Colonic mucosa (tissue), 4 donors: ENCODE data around the gene RAB39B. TPM values are rescaled to one million over a fixed set of nuclear protein-coding genes. Genes with fewer than 3 reads are reported as not detected.
"Not testable (repeated sequence)": the region's sequence is repeated elsewhere in the genome, so short reads cannot be mapped to it uniquely, and the experiment has no call there.

Source experiments
- DNase-seq: peaks from one replicate; pipeline ENCODE4 v3.0.0-alpha.2; 2020
- H3K27ac ChIP-seq: fragments of 200-600 bp; one replicate; pipeline ENCODE4 v1.8.0; 2021
- H3K27me3 ChIP-seq: fragments of 200-600 bp; one replicate; pipeline ENCODE4 v1.8.0; 2021
- H3K36me3 ChIP-seq: fragments of 200-600 bp; one replicate; pipeline ENCODE4 v1.8.0; 2021
- H3K4me1 ChIP-seq: fragments of 200-600 bp; one replicate; pipeline ENCODE4 v1.8.0; 2021; ENCODE audit warnings: mild to moderate bottlenecking
- H3K4me3 ChIP-seq: fragments of 200-600 bp; one replicate; pipeline ENCODE4 v1.8.0; 2021
- H3K9ac ChIP-seq, 2 donors: one replicate each; pipeline ENCODE4 v1.7.0; 2013; ENCODE audit warnings: control low read depth in 2 of 2, low read depth in 2 of 2, low read length in 2 of 2
- H3K9me3 ChIP-seq: fragments of 200-600 bp; one replicate; pipeline ENCODE4 v1.8.0; 2021
- CTCF ChIP-seq: fragments of 200-600 bp; IDR thresholded peaks from one replicate; pipeline ENCODE4 v1.8.0; 2022; ENCODE audit warnings: antibody characterized with exemption, mild to moderate bottlenecking
- intact Hi-C: fragments of 100-400 bp; cut with DNase I; formaldehyde crosslinking; loops from one replicate; pipeline ENCODE4 v1.14.1; 2022
- total RNA-seq, 2 donors: library from RNA; stranded (reverse); fragmentation: NEBNext Ultra II Directional in 1 of 2; extraction: Animal tissue kit (Norgen Biotek cat#: 25700) in 1 of 2; gene quantifications; one replicate each; pipeline ENCODE4 v1.2.1, GENCODE V29; 2021
- donor health status: healthy.
- donor health status: DM: no; HTN: no; CAD: no.
- donor health status: DM: no; HTN: no; CAD: no.

The RAB39B gene
- under 1 TPM; 0.13 to 0.17 TPM for total RNA-seq

GRCh38 chrX:155263854-155264628 is at the start of gene RAB39B:
Gene RAB39B (minus strand): TSS chrX:155264491. CDS start chrX:155264288, 203 bp downstream.
- peak; percentile 35 for DNase-seq
- intact Hi-C loops = no loop called here
- peak within 1 kb of the TSS; percentile 22 for H3K4me3 ChIP-seq
- no peaks in the 10 kb centered on the region for H3K4me1 ChIP-seq
- TF ChIP-seq CTCF = no peak
- peak within 1 kb of the TSS; percentile 5 to 35 for H3K9ac ChIP-seq
- no peaks in the 10 kb centered on the region for H3K36me3 ChIP-seq
- no peaks in the 10 kb centered on the region for H3K9me3 ChIP-seq
- no peak within 1 kb of the TSS for H3K27ac ChIP-seq
- no peaks in the 10 kb centered on the region for H3K27me3 ChIP-seq

GRCh38 chrX:155313766-155314165 is 49.5 kb upstream of the RAB39B start:
- Histone ChIP-seq H3K9me3 (no peaks in the 10 kb centered on the region), H3K4me3 (no peak overlapping the region), H3K27ac (no peak overlapping the region), H3K27me3 (no peaks in the 10 kb centered on the region), H3K36me3 (no peaks in the 10 kb centered on the region), H3K9ac (no peak overlapping the region), H3K4me1 (no peaks in the 10 kb centered on the region)
- DNase-seq = no peak
- TF ChIP-seq CTCF = no peak
- intact Hi-C loops = no loop called here

GRCh38 chrX:155293771-155294170 is 29.5 kb upstream of the RAB39B start:
- Histone ChIP-seq H3K27ac (no peak overlapping the region), H3K9me3 (no peaks in the 10 kb centered on the region), H3K9ac (no peak overlapping the region), H3K4me3 (no peak overlapping the region), H3K4me1 (no peaks in the 10 kb centered on the region), H3K36me3 (no peaks in the 10 kb centered on the region), H3K27me3 (no peaks in the 10 kb centered on the region)
- intact Hi-C loops = no loop called here
- TF ChIP-seq CTCF = no peak
- DNase-seq = no peak

GRCh38 chrX:155279873-155280272 is 15.6 kb upstream of the RAB39B start:
- Histone ChIP-seq H3K9ac (no peak overlapping the region), H3K9me3 (no peaks in the 10 kb centered on the region), H3K27me3 (no peaks in the 10 kb centered on the region), H3K4me3 (no peak overlapping the region), H3K4me1 (no peaks in the 10 kb centered on the region), H3K36me3 (no peaks in the 10 kb centered on the region), H3K27ac (no peak overlapping the region)
- intact Hi-C loops = no loop called here
- DNase-seq = no peak
- no peak for TF ChIP-seq CTCF

- Histone ChIP-seq H3K4me3 (no peak overlapping the region), H3K36me3 (no peaks in the 10 kb centered on the region), H3K9ac (no peak overlapping the region), H3K4me1 (no peaks in the 10 kb centered on the region), H3K27ac (no peak overlapping the region), H3K27me3 (no peaks in the 10 kb centered on the region), H3K9me3 (no peaks in the 10 kb centered on the region)
- DNase-seq = no peak
- no peak for TF ChIP-seq CTCF
- intact Hi-C loops = no loop called here
These were observed 6.7 kb upstream of the RAB39B start for GRCh38 chrX:155270969-155271368.

- H3K9me3 ChIP-seq, H3K4me3 ChIP-seq, H3K27me3 ChIP-seq, H3K36me3 ChIP-seq, H3K4me1 ChIP-seq, DNase-seq, H3K27ac ChIP-seq, H3K9ac ChIP-seq, intact Hi-C loops: not testable (repeated sequence)
These were observed 3.7 kb upstream of the RAB39B start for GRCh38 chrX:155267995-155268394.
